Panc1 (cell line): ENCODE measurements around the gene OTOA. TPM values are rescaled to one million over a fixed set of nuclear protein-coding genes. Genes with fewer than 3 reads are reported as not detected.

ENCODE experiments used
- ATAC-seq: fragments of 200-7000 bp; cut with Tn5 transposase; 2 replicates; pipeline ENCODE4 v1.9.1; 2020; ENCODE audit warnings: mild to moderate bottlenecking, moderate library complexity
- BruUV-seq: library from RNA; stranded (reverse); fragments of 400-500 nt; replicated peaks from 2 replicates; lab custom pipeline; 2021; lab: Mats Ljungman, UMichigan
- CTCF ChIA-PET: fragments of 300-600 bp; sonication (Branson Sonifier 250); formaldehyde crosslinking; loops from one replicate; lab custom pipeline; 2022; ENCODE audit warnings: antibody characterized with exemption; lab: Charles Lee
- POLR2A ChIA-PET: fragments of 300-600 bp; sonication (Branson Sonifier 250); formaldehyde crosslinking; loops from one replicate; lab custom pipeline; 2022; ENCODE audit warnings: antibody characterized with exemption; lab: Charles Lee
- DNase-seq: peaks from one replicate; pipeline ENCODE4 v3.0.0-alpha.2; 2010; ENCODE audit warnings: low read depth, low spot score
- H3K27ac ChIP-seq: 2 replicates; pipeline ENCODE4 v1.5.1; 2011; ENCODE audit warnings: mild to moderate bottlenecking, low read length, inconsistent platforms
- H3K27me3 ChIP-seq: fragments of 200-500 bp; sonication (Bioruptor generic); 2 replicates; pipeline ENCODE4 v1.6.0; 2014; ENCODE audit warnings: low read length, inconsistent platforms; ENCODE audit not compliant: control insufficient read depth, insufficient read depth
- H3K36me3 ChIP-seq: fragments of 200-500 bp; sonication (Bioruptor generic); 2 replicates; pipeline ENCODE4 v1.5.1; 2014; ENCODE audit warnings: inconsistent platforms, mild to moderate bottlenecking, low read length, moderate library complexity; ENCODE audit not compliant: control insufficient read depth, insufficient read depth
- H3K4me1 ChIP-seq: 2 replicates; pipeline ENCODE4 v1.5.1; 2011; ENCODE audit warnings: inconsistent platforms, mild to moderate bottlenecking, low read length, moderate library complexity; ENCODE audit not compliant: control insufficient read depth, insufficient read depth
- H3K4me3 ChIP-seq, 2 experiments: 2 replicates each; pipeline ENCODE4 v1.5.1; 2011 to 2012; ENCODE audit warnings: low read depth in 2 of 2, low read length in 2 of 2, mild to moderate bottlenecking in 2 of 2, inconsistent platforms in 1 of 2, moderate library complexity in 1 of 2
- H3K9me3 ChIP-seq: fragments of 200-500 bp; sonication (Bioruptor generic); 2 replicates; pipeline ENCODE4 v1.5.1; 2014; ENCODE audit warnings: low read depth, mild to moderate bottlenecking, inconsistent platforms, low read length, moderate library complexity; ENCODE audit not compliant: control insufficient read depth, insufficient read depth
- CTCF ChIP-seq: fragments of 450-650 bp; IDR thresholded peaks from 2 replicates; pipeline ENCODE4 v1.5.1; 2017; ENCODE audit warnings: mild to moderate bottlenecking
- POLR2AphosphoS5 ChIP-seq: IDR thresholded peaks from 2 replicates; pipeline ENCODE4 v1.6.1; 2012; ENCODE audit warnings: mild to moderate bottlenecking, low read depth, low read length, moderate library complexity
- REST ChIP-seq, 2 experiments: IDR thresholded peaks; 2 replicates each; pipeline ENCODE4 v1.6.1; 2011 to 2012; ENCODE audit warnings: low read depth in 2 of 2, control low read depth in 1 of 2, low read length in 1 of 2, mild to moderate bottlenecking in 1 of 2, moderate library complexity in 1 of 2; ENCODE audit not compliant: insufficient read depth in 1 of 2
- SIN3A ChIP-seq: IDR thresholded peaks from 2 replicates; pipeline ENCODE4 v1.6.1; 2012; ENCODE audit warnings: low read depth, mild to moderate bottlenecking, low read length, moderate library complexity, borderline replicate concordance; ENCODE audit not compliant: insufficient read depth
- TCF7L2 ChIP-seq: IDR thresholded peaks from 2 replicates; pipeline ENCODE4 v1.6.1; 2011; ENCODE audit warnings: mild to moderate bottlenecking, low read depth, low read length, inconsistent platforms
- in situ Hi-C: cut with HindIII; loops from 2 replicates; pipeline ENCODE4 v1.10.0; 2016; ENCODE audit warnings: low sequenced_read_pairs, low pct_unique_long_range_greater_than_20kb
- intact Hi-C: fragments of 100-400 bp; cut with micrococcal nuclease; formaldehyde crosslinking; loops from one replicate; pipeline ENCODE4 v1.10.0; 2022; ENCODE audit not compliant: unreplicated experiment
- total RNA-seq: library from RNA; stranded (reverse); gene quantifications from one replicate; pipeline ENCODE4 v1.2.1, GENCODE V29; 2021; ENCODE audit not compliant: unreplicated experiment

Gene OTOA
- total RNA-seq, 1 experiment from 2014 or later: not detected

GRCh38 chr16:21619765-21620425 lies 43.9 kb upstream of the OTOA start:
- DNase-seq (no peak), ATAC-seq (no peak)
- intact Hi-C loops: no loop called here
- POLR2A ChIA-PET: no interaction called here
- no peak for TF ChIP-seq REST (IDR thresholded peaks at IDR 0.05; ENCODE audit: insufficient read depth in 1 of 2, low read depth in 2 of 2, low read length in 1 of 2)
- no peak for TF ChIP-seq SIN3A
- no peak for TF ChIP-seq TCF7L2
- no peak for TF ChIP-seq POLR2AphosphoS5
- no peak for TF ChIP-seq CTCF
- H3K27me3 ChIP-seq: no peaks in the 10 kb centered on the region
- no TSS peak for BruUV-seq
- CTCF ChIA-PET: no interaction called here
- no peak overlapping the region for H3K4me3 ChIP-seq
- H3K4me1 ChIP-seq: no peaks in the 10 kb centered on the region
- H3K36me3 ChIP-seq: no peaks in the 10 kb centered on the region
- no peaks in the 10 kb centered on the region for H3K9me3 ChIP-seq
- in situ Hi-C loops: no loop called here
- H3K27ac ChIP-seq: no peak overlapping the region

- no peak for DNase-seq
- TF ChIP-seq REST (IDR thresholded peaks at IDR 0.05; ENCODE audit: insufficient read depth in 1 of 2, low read depth in 2 of 2, low read length in 1 of 2) (no peak), SIN3A (no peak), CTCF (no peak), TCF7L2 (no peak), POLR2AphosphoS5 (no peak)
- no peak overlapping the region for H3K4me3 ChIP-seq
- in situ Hi-C loops (no loop called here), intact Hi-C loops (no loop called here)
- no peak overlapping the region for H3K27ac ChIP-seq
- no TSS peak for BruUV-seq
- no peaks in the 10 kb centered on the region for H3K4me1 ChIP-seq
- ATAC-seq: no peak
- ChIA-PET POLR2A (no interaction called here), CTCF (no interaction called here)
- no peaks in the 10 kb centered on the region for H3K36me3 ChIP-seq
- no peaks in the 10 kb centered on the region for H3K9me3 ChIP-seq
- no peaks in the 10 kb centered on the region for H3K27me3 ChIP-seq
Observed at GRCh38 chr16:21620592-21620991, 43.2 kb upstream of the OTOA start.
